Left lung (tissue), 10 donors: ENCODE measurements around the gene ACSF3. TPM values are rescaled to one million over a fixed set of nuclear protein-coding genes. Genes with fewer than 3 reads are reported as not detected.
A peak's percentile ranks its signal among the peaks of the same experiment; 100 is the strongest.

Experiments
- ATAC-seq: fragments of 200-7000 bp; cut with Tn5 transposase; one replicate; pipeline ENCODE4 v1.9.1; 2020; ENCODE audit warnings: moderate library complexity
- DNase-seq, 4 donors: peaks; one replicate each; pipeline ENCODE4 v3.0.0-alpha.2; 2013 to 2020
- H3K27ac ChIP-seq, 2 donors: fragments of 200-600 bp; sonication (generic) in 1 of 2; one replicate each; pipeline versions ENCODE4 v1.5.0 to v1.8.0; 2020 to 2021
- H3K27me3 ChIP-seq, 2 donors: fragments of 200-600 bp; sonication (generic) in 1 of 2; one replicate each; pipeline versions ENCODE4 v1.5.0 to v1.8.0; 2020 to 2021
- H3K36me3 ChIP-seq, 2 donors: fragments of 200-600 bp; sonication (generic) in 1 of 2; one replicate each; pipeline versions ENCODE4 v1.5.0 to v1.8.0; 2020 to 2021
- H3K4me1 ChIP-seq, 2 donors: fragments of 200-600 bp; one replicate each; pipeline ENCODE4 v1.8.0; 2021
- H3K4me3 ChIP-seq, 2 donors: fragments of 200-600 bp; sonication (generic) in 1 of 2; one replicate each; pipeline versions ENCODE4 v1.5.0 to v1.8.0; 2020 to 2021; ENCODE audit warnings: mild to moderate bottlenecking in 1 of 2
- H3K9me3 ChIP-seq, 2 donors: fragments of 200-600 bp; sonication (generic) in 1 of 2; one replicate each; pipeline versions ENCODE4 v1.5.0 to v1.8.0; 2020 to 2021
- intact Hi-C, 2 donors: fragments of 100-400 bp; cut with DNase I; formaldehyde crosslinking; loops; one replicate each; pipeline versions ENCODE4 v1.11.2 to v1.14.2; 2022
- polyA plus RNA-seq, 6 donors: library from polyadenylated mRNA; unstranded; fragments of 120-200 nt; gene quantifications; one replicate each; pipeline ENCODE4 v1.2.1, GENCODE V29; 2013; ENCODE audit not compliant: insufficient read length in 6 of 6
- total RNA-seq, 2 donors: library from RNA; stranded (reverse); fragmentation: NEBNext Ultra II Directional; extraction: Animal tissue kit (Norgen Biotek cat#: 25700); gene quantifications; one replicate each; pipeline ENCODE4 v1.2.1, GENCODE V29; 2021
- TF ChIP-seq, protein P1 (sequence below), 2 donors: fragments of 200-600 bp; sonication (generic) in 1 of 2; IDR thresholded peaks; one replicate each; pipeline versions ENCODE4 v1.5.0 to v1.8.0; 2021; ENCODE audit warnings: antibody characterized with exemption in 2 of 2
- donor health status: DM: no; HTN: yes; CAD: no.
- donor health status: DM: no; HTN: no; CAD: no.

ACSF3 gene
- total and polyA plus RNA-seq, 8 donors: 30.0 to 38.4 (median 33.7) TPM

DNA sequence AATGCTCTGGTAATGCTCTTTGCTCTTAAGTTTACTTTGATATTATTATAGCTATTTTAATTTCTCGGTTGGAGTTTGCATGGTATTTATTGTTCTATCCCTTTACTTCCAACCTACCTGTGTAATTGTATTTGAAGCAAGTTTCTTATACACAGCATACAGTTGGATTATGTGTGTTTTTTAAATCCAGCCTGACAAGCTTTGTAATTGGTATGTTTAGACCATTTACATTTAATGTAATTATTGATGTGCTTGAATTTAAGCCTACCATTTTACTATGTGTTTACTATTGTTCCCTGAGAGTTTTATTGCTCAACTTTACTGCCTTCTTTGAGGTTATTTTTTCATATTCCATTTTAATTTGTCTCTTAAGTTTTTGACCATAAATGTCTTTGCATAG lies 35.7 kb downstream of the ACSF3 start:
- Histone ChIP-seq H3K36me3 (peaks cover 0 to 53% of the 10 kb centered on the region in 2 donors), H3K9me3 (no peaks in the 10 kb centered on the region), H3K27ac (no peak overlapping the region), H3K4me1 (no peaks in the 10 kb centered on the region), H3K27me3 (no peaks in the 10 kb centered on the region), H3K4me3 (no peak overlapping the region)
- TF ChIP-seq, protein P1, sequence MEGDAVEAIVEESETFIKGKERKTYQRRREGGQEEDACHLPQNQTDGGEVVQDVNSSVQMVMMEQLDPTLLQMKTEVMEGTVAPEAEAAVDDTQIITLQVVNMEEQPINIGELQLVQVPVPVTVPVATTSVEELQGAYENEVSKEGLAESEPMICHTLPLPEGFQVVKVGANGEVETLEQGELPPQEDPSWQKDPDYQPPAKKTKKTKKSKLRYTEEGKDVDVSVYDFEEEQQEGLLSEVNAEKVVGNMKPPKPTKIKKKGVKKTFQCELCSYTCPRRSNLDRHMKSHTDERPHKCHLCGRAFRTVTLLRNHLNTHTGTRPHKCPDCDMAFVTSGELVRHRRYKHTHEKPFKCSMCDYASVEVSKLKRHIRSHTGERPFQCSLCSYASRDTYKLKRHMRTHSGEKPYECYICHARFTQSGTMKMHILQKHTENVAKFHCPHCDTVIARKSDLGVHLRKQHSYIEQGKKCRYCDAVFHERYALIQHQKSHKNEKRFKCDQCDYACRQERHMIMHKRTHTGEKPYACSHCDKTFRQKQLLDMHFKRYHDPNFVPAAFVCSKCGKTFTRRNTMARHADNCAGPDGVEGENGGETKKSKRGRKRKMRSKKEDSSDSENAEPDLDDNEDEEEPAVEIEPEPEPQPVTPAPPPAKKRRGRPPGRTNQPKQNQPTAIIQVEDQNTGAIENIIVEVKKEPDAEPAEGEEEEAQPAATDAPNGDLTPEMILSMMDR (IDR thresholded peaks at IDR 0.05): no peak
- no peak for DNase-seq
- ATAC-seq: no peak
- intact Hi-C loops: no loop called here

DNA sequence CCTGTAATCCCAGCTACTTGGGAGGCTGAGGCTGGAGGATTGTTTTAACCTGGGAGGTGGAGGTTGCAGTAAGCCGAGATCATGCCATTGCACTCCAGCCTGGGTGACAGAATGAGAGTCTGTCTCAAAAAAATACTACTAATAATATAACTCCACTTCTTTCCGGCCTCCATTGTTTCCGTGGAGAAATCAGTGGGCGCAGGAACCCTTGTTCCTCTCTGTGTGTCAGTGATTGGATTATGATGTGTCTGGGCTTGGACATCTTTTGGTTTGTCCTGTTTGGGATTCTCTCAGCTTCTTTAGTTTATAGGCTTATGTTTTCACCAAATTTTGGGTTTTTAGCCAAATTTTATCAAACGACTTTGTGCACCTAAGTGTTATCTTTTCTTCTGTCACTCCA lies 36.8 kb downstream of the ACSF3 start:
- intact Hi-C loops: no loop called here
- H3K4me1 ChIP-seq: no peaks in the 10 kb centered on the region
- H3K9me3 ChIP-seq: no peaks in the 10 kb centered on the region
- H3K36me3 ChIP-seq: peaks cover 0 to 56% of the 10 kb centered on the region in 2 donors
- TF ChIP-seq, protein P1 (IDR thresholded peaks at IDR 0.05): no peak
- no peaks in the 10 kb centered on the region for H3K27me3 ChIP-seq
- no peak for DNase-seq
- H3K4me3 ChIP-seq: no peak overlapping the region
- no peak for ATAC-seq
- no peak overlapping the region for H3K27ac ChIP-seq

DNA sequence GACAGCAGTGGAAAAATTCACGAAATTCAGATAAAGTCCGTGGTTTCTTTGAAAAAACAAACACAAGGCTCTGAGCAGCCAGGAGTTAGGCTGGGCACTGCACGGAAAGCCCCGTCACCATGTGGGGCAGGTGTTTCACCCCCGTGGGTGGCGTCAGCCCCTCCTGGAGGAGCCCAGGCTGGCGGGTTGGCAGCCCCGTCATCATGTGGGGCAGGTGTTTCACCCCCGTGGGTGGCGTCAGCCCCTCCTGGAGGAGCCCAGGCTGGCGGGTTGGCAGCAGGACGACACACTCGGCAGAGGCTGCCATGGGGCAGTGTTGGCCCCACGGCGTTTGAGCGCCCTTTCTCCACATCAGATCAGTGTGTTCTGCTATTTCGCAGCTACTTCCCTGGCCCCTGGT lies 38.1 kb downstream of the ACSF3 start:
- Histone ChIP-seq H3K4me3 (no peak overlapping the region), H3K4me1 (no peaks in the 10 kb centered on the region), H3K27ac (no peak overlapping the region), H3K36me3 (peaks cover 0 to 66% of the 10 kb centered on the region in 2 donors), H3K27me3 (no peaks in the 10 kb centered on the region), H3K9me3 (no peaks in the 10 kb centered on the region)
- TF ChIP-seq, protein P1 (IDR thresholded peaks at IDR 0.05): no peak
- intact Hi-C loops: no loop called here
- DNase-seq: no peak
- ATAC-seq: no peak

DNA sequence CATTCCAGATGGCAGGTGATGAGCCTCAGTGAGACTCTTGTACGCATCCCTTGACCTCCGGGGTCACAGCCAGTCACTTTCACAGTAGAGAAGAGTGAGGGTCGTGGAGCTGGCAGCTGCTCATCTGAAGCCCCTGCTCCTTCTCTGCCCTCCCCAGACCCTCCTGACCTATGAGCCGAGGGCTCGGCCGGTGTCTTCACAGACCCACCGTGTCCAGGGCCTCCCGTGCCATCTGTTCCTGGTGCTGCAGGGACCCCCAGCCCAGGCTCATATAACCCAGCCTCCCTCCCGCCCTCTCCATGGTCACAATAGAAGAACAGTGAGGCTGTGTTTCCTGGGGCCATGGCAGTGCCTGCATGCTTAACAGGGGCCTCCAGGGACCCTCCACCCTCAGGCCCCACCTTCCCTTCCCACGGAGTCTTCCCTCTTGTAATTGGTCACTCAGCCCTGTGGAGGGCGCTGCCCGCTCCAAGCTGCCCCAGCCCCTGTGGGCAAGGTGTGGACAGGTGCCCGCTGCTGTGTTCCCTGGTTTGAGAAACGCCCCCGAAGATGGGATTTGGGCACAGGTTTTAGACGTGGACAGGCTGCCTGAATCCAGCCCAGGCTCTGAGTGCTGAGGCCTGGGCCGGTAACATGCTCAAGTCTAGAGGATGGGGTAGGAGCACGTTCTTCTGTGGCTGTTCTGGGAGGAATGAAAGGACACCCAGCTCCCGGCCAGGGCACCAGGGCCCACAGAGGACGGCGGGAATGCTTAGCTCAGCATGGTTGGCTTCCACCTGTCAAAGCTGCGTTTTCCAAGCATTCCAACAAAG lies 38.7 kb downstream of the ACSF3 start:
- H3K4me3 ChIP-seq: no peak overlapping the region
- TF ChIP-seq, protein P1 (IDR thresholded peaks at IDR 0.05): no peak
- peak in 1 of 4 donors; percentile 29 for DNase-seq
- no peak overlapping the region for H3K27ac ChIP-seq
- no peaks in the 10 kb centered on the region for H3K27me3 ChIP-seq
- intact Hi-C loops: no loop called here
- H3K36me3 ChIP-seq: peaks cover 0 to 69% of the 10 kb centered on the region in 2 donors
- H3K4me1 ChIP-seq: no peaks in the 10 kb centered on the region
- no peak for ATAC-seq
- H3K9me3 ChIP-seq: no peaks in the 10 kb centered on the region

DNA sequence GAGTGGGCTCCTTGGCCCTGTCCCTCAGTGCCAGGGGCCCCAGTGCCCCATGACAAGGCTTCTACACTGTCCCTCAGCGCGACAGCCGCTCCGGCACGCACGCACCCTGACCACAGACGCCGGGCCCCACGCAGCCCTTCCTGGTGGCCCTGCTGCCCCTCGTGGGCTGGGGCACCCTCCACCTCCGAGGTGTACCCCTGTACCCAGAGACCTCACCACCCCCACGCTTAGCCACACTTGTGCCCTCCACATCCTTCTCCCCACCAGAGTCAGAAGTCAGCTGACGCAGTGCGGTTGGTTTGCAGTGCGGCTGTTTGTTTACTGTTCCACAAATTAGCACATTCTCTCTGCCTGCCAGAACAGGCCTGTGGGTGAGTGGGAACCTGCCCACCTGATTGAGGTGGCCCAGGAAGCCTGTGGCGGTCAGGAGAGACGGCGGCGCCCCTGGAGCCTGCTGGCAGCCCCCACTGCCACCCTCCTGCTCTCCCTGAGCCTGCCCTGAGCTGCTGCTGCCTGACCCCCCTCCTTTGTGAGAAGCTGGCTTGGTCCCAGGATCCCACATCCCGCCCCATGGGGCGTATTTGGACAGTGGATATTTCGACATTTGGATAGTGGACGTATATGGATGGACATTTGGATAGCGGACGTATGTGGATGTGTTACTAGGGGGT lies 39.9 kb downstream of the ACSF3 start:
- peak in 1 of 4 donors; percentile 66 for DNase-seq
- TF ChIP-seq, protein P1 (IDR thresholded peaks at IDR 0.05): no peak
- intact Hi-C loops: no loop called here
- H3K36me3 ChIP-seq: peaks cover 0 to 77% of the 10 kb centered on the region in 2 donors
- H3K4me3 ChIP-seq: no peak overlapping the region
- no peak for ATAC-seq
- H3K9me3 ChIP-seq: no peaks in the 10 kb centered on the region
- H3K27ac ChIP-seq: no peak overlapping the region
- H3K27me3 ChIP-seq: no peaks in the 10 kb centered on the region
- H3K4me1 ChIP-seq: no peaks in the 10 kb centered on the region
